HG02588 (cell line): ENCODE data around the gene CPNE1.
A peak's percentile ranks its signal among the peaks of the same experiment; 100 is the strongest.

ENCODE experiments used
- ATAC-seq: cut with Tn5 transposase; IDR thresholded peaks from one replicate; pipeline ENCODE4 v1.9.1; 2021; ENCODE audit warnings: mild to moderate bottlenecking, moderate library complexity; ENCODE audit not compliant: unreplicated experiment

Gene CPNE1

DNA sequence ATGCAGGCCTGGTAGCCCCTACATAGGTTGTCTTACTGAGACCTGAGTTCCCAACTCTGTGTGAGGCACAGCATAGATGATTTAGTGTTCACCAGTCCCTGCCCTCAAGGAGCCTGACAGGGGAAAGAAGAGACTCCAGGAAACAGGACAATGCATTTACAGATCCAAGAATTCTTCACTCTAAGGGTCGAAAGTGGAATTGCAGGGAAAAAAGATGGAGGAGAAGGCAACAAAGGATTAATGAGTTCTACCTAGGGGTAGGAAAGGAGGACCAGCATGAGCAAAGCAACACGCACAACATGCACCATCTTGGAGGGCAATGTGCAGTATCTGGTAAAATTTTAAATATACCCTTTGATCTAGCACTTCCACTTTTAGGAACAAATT lies 43.1 kb downstream of the CPNE1 start:
- ATAC-seq, result no peak

DNA sequence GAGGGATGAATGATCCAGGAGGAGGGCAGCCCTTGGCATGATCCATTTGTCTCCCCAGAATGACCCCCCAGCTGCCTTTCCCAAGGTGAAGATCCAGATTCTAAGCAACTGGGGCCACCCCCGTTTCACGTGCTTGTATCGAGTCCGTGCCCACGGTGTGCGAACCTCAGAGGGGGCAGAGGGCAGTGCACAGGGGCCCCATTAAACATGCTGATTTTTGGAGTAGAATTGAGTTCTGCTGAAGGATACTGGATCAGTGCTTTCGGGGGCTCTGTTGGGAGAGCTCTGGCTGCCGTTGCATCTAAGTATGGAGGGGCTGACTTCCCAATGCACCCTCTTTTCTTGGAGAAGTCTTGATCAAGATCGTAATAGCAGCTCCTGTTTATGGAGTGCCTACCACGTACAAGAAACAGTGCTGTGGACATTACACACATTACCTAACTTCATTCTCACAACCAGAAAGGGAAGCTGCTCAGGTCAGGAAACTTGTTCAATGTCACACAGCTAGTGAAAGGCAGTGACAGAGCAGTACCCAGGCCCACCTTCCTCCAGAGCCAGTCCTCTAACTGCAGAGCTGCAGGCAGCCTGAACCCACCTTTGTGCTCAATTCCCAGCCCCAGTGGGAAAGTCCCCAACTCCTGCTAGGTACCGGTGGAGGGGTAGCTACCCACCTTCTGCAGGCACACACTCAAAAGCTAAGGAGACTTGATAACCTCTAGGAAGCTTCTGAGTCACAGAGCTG lies 43.7 kb downstream of the CPNE1 start:
- ATAC-seq, result no peak

DNA sequence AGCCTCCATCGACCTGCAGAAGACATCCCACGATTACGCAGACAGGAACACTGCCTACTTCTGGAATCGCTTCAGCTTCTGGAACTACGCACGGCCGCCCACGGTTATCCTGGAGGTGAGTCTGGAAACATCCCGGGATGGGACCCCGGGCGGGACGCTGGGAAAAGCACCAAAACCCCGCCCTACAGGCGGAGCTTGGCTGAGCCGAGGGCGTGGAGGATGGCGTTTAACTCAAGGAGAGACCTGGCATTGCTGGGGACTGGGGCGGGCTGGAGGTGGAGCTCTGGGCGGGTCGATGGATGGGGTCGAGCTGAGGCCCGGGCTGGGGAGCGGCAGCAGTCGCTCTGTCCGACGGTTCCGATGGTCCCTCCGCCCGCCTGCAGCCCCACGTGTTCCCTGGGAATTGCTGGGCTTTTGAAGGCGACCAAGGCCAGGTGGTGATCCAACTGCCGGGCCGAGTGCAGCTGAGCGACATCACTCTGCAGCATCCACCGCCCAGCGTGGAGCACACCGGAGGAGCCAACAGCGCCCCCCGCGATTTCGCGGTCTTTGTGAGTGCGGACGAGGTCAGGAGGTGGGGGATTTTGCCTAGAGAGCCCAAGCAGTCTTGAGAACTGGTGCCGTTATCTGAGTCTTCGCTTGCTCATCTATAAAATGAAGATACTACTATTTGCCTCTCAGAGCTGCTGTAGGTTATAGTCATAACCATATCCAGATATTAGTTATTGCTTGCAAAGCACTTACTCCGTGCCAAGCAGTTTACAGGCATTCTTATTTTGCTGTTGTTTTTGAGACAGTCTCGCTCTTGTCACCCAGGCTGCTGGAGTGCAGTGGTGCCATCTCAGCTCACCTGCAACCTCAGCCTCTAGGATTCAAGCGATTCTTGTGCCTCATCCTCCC lies 45.3 kb downstream of the CPNE1 start:
- no peak for ATAC-seq

DNA sequence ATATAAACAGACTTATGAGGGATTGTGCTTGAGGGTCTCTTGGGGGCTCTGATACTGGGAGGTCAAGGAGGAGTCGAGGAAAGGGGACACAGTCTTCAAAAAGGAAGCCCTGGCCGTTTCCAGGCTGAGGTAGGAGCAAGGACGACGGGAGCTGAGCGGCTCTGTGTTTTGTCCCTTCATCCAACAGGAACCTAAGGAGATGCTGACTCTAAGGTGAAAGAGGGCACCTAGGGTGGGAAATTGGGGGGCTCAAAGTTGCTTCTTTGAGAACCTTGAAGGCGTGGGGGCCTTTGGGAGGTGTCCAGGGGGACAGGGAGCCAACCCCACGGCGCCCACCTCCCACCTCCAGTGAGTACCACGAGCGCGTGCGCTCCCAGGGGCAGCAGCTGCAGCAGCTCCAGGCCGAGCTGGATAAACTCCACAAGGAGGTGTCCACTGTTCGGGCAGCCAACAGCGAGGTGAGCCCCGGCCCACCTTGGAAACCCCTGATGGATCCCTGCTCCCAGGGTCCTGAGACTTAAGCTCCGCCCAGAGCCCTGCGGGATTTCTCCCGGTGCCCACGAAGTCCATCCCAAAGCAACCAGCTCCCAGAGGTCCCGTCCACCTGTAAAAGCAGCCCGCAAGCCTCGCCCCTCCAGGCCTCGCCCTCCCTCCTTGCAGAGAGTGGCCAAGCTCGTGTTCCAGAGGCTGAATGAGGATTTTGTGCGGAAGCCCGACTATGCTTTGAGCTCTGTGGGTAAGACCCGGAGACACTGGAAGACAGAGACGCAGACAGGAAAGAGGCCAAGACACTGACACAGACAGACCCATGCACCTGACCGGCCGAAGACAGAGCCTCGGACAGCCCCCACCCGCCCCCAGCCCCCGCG lies 46.2 kb downstream of the CPNE1 start:
- ATAC-seq, result no peak

DNA sequence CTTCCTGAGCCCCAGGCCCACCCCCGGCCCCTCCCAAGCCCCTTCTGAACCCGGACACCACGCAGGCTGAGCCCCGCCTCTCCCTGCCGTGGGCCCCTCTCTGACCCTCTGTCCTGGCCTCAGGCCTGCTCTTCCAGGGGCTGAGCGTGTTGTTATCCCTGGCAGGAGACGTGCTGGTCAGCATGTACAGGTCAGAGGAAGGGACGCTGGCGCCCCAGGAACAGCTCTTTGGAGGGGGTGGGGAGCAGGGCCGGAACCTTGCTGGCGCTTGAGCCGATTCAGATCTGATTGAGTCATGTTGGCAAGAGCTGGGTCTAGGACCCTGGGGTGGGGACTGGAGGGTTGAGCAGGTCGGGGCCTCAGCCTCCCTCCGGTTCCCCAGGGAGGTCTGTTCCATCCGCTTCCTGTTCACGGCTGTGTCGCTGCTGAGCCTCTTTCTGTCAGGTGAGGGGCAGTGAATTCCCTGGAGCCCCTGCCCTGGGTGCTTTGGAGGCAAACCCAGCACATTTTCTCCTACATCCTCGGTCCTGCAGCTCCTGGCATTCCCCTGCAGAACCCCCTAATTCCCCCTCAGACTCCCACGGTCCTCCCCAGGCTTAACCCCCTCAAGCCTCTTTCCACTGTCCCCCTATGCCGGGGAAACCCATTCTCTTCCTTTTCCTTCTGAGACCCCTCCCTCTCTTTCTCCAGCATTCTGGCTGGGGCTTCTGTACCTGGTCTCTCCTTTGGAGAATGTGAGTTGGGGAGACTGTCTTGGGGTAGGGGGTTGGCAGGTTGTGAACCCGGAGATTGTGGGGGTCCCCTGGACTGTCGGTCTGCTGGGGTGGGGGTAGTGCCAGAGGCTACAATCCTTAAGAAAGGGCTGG lies 47.1 kb downstream of the CPNE1 start:
- ATAC-seq, result no peak

DNA sequence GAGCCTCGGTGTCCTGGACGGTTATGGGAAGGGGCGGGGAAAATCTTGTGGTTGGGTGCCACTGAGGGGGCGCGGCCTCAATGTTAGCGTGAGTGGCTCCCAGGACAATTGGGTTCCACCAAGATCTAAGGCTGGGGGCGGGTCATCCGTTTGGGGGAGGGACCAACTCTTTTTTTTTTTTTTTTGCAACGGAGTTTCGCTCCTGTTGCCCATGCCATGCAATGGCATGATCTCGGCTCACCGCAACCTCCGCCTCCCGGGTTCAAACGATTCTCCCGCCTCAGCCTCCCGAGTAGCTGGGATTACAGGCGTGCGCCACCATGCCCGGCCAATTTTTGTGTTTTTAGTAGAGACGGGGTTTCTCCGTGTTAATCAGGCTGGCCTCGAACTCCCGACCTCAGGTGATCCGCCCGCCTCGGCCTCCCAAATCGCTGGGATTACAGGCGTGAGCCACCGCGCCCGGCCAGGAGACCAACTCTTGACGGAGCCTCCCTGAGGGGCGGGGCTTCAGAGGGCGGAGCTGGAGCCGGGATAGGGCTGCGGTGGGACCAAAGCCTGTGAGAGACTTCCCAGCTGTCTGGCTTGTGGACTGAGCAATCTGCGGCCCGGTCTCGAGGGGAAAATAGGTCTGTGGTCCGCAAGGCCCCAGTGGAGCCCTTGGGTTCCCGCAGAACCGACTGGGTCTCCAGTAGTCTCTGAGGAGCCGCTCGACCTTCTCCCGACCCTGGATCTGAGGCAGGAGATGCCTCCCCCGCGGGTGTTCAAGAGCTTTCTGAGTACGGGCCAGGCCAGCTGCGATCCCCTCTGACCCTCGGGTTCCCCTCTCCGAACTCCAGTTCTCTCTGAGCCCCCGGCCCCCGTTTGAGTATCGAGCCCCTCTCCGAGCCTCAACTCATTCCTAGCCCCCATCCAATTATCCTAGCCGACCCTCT lies 48.0 kb downstream of the CPNE1 start:
- no peak for ATAC-seq

DNA sequence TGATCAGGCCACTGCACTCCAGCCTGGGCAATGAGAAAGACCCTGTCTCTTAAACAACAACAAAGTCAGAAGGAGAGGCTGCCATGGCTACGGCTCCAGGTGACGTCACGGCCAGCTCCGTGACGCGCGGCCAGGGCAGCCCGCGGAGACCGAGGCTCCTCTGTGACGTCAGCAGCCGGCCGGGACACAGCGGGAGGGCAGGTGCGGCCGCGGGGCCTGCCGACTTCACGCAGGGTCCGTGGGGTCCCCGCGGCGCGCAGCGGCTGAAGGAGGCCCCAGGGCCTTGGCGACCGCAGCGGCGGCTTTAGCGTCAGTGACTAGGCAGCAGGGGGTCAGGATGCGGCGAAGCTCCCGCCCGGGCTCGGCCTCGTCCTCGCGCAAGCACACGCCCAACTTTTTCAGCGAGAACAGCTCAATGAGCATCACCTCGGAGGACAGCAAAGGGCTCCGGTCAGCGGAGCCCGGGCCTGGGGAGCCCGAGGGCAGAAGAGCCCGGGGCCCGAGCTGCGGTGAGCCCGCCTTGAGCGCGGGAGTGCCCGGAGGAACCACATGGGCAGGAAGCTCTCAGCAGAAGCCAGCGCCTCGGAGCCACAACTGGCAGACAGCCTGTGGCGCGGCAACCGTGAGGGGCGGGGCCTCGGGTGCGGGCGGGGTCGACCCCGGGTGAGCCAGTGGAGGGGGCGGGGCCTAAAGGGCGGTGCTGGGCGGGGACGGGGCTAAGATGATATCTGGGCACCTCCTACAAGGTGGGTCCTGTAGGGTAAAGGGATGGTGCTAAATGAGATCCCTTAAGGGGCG lies 48.8 kb downstream of the CPNE1 start, which contains the start of gene SPAG4:
SPAG4 (plus strand) TSS at position 163 of the 798 bp plus-strand sequence; CDS start at position 338, 175 bp downstream.
- peak; percentile 68 for ATAC-seq

DNA sequence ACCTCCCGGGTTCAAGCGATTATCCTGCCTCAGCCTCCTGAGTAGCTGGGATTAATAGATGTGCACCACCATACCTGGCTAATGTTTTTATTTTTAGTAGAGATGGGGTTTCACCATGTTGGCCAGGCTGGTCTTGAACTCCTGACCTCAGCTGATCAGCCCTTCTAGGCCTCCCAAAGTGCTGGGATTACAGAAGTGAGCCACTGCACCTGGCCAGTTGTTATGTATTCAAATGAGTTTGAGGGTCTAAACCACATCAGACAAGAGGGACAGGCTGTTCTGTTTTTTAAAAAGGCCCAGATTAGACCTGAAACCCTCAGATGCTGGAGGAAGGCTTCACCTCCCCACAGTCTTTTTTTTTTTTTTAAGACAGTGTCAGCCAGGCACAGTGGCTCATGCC lies 53.2 kb downstream of the CPNE1 start:
- no peak for ATAC-seq

DNA sequence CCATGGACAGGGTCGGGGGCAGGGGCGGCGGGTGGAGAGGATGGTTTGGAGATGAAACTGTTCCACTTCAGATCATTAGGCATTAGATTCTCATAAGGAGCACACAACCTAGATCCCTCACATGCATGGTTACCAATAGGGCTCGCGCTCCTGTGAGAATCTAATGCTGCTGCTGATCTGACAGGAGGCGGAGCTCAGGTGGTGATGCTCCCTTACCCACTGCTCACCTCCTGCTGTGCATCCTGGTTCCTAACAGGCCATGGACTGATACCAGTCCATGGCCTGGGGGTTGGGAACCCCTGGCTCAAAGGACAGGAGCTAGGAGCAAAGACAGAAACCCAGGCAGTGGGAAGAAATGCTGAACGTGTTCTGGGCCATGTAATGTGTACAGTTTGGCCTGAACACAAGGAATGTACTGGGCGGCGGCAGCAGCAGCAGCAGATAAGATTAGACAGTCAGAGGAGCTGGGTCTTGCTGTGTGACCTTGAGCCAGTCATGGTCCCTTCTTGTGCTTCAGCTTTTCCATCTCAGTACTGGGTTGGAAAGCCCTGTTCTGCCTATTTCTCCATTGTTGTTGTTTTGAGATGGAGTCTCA lies 53.8 kb downstream of the CPNE1 start:
- ATAC-seq, result no peak

DNA sequence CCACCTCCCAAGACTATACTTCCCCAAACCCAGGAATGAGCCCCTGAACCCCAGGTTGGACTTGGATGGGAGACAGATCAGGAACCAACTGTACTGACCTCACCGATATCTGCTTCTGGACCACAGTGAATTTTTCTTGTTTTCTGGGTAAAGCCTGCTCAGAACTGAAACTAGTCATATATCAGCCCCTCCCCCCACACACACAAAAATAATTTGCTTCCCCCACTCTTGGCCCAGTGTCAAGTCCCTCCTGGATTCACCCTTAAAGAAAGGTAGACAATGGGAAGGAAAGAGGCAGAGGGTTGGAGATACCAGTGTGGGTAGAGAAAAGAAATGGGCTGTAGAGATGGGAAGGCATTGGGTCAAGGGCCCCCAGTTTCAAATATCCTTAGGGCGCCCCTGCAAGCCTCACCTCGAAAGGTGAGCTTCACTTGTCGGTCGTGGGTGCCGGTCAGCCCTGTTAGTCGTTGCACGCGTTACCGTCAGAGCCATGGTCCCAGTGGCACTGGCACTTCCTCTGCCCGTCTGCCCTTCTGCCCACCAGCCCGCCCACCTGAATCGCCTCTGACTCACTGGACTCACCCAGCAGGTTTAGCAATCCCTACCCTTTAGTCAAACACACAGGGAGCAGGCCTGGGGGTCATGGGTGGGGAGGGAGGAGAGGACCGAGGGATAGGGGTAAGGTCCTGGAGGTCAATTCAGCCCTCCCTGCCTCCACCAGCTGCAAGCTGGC lies 57.5 kb downstream of the CPNE1 start:
- ATAC-seq, result no peak

DNA sequence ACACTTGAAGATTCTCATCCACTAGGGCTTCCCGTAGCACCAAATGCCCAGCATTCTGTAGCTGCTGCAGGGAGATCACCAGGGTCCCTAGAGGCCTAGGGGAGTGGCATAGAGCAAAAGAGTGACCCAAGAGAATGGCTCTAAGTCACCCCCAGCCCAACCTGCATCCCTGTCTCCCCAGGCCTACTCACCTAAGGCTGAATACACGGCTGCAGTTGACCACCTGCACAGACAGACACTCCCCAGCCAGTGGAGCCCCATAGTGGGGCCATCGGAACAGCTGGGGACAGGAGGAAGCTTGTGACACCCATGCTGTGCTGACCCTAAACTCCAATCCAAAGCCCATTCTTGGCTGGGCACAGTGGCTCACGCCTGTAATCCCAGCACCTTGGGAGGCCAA lies 58.6 kb downstream of the CPNE1 start:
- ATAC-seq, result no peak

DNA sequence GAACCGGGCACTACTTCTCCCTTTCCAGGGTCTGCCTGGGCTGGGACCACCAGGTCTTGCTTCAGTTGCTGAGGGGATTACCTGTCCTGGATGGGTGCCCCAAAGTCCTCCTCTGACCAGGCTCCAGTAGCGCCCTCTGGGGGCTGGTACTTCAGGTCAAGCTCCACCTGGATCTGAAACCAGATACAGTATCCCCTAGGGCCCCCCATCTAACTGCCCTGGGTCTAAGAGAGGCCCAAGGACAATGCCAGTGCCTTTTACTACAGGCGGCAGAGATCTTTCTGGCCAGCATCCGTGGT lies 60.3 kb downstream of the CPNE1 start:
- no peak for ATAC-seq

DNA sequence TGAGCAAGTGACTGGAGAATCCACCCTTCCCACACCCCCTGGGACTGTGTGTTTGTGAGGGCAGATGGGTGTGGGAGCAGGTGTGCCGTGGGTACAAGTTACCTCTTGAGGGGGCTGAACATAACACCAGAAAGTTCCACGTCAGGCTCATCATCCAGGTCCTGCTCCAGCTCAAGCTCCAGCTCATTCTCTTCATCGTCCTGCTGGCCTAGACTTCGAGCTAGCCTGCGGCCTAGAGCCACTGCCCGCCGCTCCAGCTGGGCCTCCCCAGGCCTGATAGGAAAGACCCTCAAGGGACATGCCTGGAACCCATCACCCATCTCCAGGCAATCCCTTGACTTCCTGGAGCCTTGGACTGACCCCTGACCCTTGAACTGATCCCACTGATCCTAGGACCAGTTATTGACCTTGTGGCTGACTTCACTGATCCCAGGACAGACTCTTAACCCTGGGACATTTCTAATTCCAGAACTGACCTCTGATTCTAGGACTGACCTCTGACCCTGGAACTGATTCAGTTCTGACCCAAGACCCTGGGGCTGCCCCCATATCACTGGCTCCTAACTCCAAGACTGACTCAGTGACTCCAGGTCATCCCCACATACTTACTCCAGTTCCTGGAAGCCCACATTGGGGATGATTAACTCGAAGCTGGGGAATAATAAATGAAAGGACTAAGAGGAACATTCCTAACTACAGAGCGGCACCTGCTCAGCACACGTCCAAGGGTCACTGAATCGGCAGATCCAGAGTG lies 60.8 kb downstream of the CPNE1 start:
- ATAC-seq, result no peak

DNA sequence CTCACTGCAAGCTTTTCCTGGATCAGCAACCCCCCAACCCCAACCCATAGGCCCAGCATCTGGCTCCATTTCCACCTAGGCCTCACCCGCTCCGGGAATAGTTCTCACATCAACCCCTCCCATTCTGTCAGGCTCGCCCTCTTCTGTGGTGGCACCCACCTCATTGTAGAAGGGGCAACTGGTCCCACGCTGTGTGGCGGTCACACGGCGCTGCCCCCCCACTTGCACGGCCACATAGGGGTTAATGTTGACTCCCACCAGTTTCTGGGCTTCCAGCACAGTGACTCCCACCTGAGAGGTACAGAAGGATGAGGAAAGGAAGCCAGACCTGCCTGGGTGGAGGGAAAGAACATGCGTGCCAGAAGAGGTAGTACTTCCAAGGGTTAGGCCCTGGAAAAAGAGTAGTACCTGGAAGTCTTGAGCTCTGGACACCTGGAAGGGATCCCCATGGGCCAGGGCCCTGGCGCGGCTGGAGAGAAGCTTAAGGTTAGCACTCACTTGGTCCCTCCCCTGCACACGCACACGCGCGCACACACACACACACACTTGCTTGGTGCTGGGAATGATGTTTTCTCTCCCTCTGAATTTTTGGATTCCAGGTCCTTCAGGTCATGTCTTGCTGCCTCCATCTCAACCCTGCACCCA lies 61.7 kb downstream of the CPNE1 start:
- ATAC-seq, result no peak

DNA sequence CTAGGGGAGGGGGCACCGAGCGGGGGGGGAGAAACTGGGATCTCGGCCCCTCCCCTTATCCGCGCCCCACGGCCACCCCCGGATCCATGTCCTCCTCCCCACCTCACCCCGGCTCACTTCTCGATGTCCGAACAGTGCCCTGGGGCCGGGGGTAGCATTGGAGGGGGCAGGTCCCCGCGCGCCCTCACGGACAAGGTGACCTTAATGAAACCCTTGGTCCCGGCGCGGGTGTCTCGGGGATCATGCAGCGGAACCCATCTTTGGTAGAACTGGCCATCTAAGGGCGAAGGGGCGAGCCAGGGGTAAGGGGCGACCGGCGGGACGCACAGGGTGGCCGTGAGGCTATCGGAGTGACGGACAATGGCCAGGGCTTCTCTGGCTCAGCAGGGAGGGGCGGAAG lies 62.7 kb downstream of the CPNE1 start:
- no peak for ATAC-seq
